HepG2 (cell line): ENCODE results near the gene PRIMPOL. TPM values are rescaled to one million over a fixed set of nuclear protein-coding genes. Genes with fewer than 3 reads are reported as not detected.

Experiments used
- CEBPB ChIP-seq: IDR thresholded peaks from 2 replicates; pipeline ENCODE4 v1.6.1; 2011; ENCODE audit warnings: low read depth, low read length, improper control_type of control experiment, borderline replicate concordance
- GMEB1 ChIP-seq: sonication (generic); formaldehyde crosslinking; IDR thresholded peaks from 2 replicates; pipeline ENCODE4 v1.5.1; 2020; ENCODE audit warnings: missing genetic modification reagents, mild to moderate bottlenecking, borderline replicate concordance
- KIAA2018 ChIP-seq: sonication (generic); formaldehyde crosslinking; IDR thresholded peaks from 2 replicates; pipeline ENCODE4 v1.5.0; 2020; ENCODE audit warnings: mild to moderate bottlenecking, missing genetic modification reagents, borderline replicate concordance
- NR2F1 ChIP-seq, 2 experiments: fragments of 450-650 bp in 1 of 2; formaldehyde crosslinking in 1 of 2; IDR thresholded peaks; 2 replicates each; pipeline versions ENCODE4 v1.5.0 to v1.6.1; 2016 to 2020; ENCODE audit warnings: mild to moderate bottlenecking in 1 of 2, missing compliant biosample characterization in 1 of 2, missing genetic modification reagents in 1 of 2, moderate library complexity in 1 of 2
- POLR2A ChIP-seq, 2 experiments: IDR thresholded peaks; 2 replicates each; pipeline ENCODE4 v1.6.1; 2011; ENCODE audit warnings: low read depth in 2 of 2, low read length in 2 of 2, mild to moderate bottlenecking in 1 of 2, moderate library complexity in 1 of 2; ENCODE audit not compliant: insufficient read depth in 1 of 2
- PRPF4 ChIP-seq: fragments of 200-400 bp; formaldehyde crosslinking; IDR thresholded peaks from 2 replicates; pipeline ENCODE4 v1.6.1; 2016; ENCODE audit warnings: low read length, low read depth; ENCODE audit not compliant: poor library complexity, severe bottlenecking
- REPIN1 ChIP-seq: sonication (generic); formaldehyde crosslinking; IDR thresholded peaks from 2 replicates; pipeline ENCODE4 v1.8.0; 2022; ENCODE audit warnings: missing genetic modification reagents, low read depth, mild to moderate bottlenecking, borderline replicate concordance
- SMAD3 ChIP-seq: sonication (generic); formaldehyde crosslinking; IDR thresholded peaks from 2 replicates; pipeline ENCODE4 v1.4.0; 2020; ENCODE audit warnings: missing genetic modification reagents
- SRY ChIP-seq: sonication (generic); formaldehyde crosslinking; IDR thresholded peaks from 2 replicates; pipeline ENCODE4 v1.8.0; 2022; ENCODE audit warnings: mild to moderate bottlenecking, missing genetic modification reagents
- TGIF2 ChIP-seq: IDR thresholded peaks from 2 replicates; pipeline ENCODE4 v1.6.1; 2016; ENCODE audit warnings: control low read depth, missing compliant biosample characterization
- ZNF224 ChIP-seq: sonication (generic); formaldehyde crosslinking; IDR thresholded peaks from 2 replicates; pipeline ENCODE4 v1.5.0; 2020; ENCODE audit warnings: mild to moderate bottlenecking, missing genetic modification reagents
- ZNF276 ChIP-seq: sonication (generic); formaldehyde crosslinking; IDR thresholded peaks from 2 replicates; pipeline ENCODE4 v1.4.0; 2020; ENCODE audit warnings: mild to moderate bottlenecking, low read depth, missing genetic modification reagents
- ZNF598 ChIP-seq: sonication (generic); formaldehyde crosslinking; IDR thresholded peaks from 2 replicates; pipeline ENCODE4 v1.5.1; 2020; ENCODE audit warnings: mild to moderate bottlenecking, missing genetic modification reagents, borderline replicate concordance
- ZSCAN9 ChIP-seq: IDR thresholded peaks from 2 replicates; pipeline ENCODE4 v1.6.1; 2016; ENCODE audit warnings: borderline replicate concordance
- polyA plus RNA-seq, 8 experiments: library from polyadenylated mRNA; depleted of rRNA in 3 of 8; stranded (reverse) in 7 of 8; unstranded in 1 of 8; fragments of >200 nt; fragmentation: Illumina TruSeq in 4 of 8; extraction: Trizol in 4 of 8; gene quantifications; 2 replicates each; pipeline versions ENCODE4 v1.2.1 to v1.2.3, GENCODE V29; 2011 to 2016; ENCODE audit warnings: low read depth in 4 of 8, missing spikeins in 1 of 8, mixed read lengths in 1 of 8; ENCODE audit not compliant: insufficient read depth in 1 of 8
- total RNA-seq, 5 experiments: library from RNA; depleted of rRNA; stranded (reverse); fragments of >200 nt; fragmentation: Illumina TruSeq; extraction: Trizol; gene quantifications; 2 replicates each; pipeline ENCODE4 v1.2.3, GENCODE V29; 2016; ENCODE audit warnings: low read depth in 1 of 5
- TF ChIP-seq, protein P1 (sequence below): sonication (generic); formaldehyde crosslinking; IDR thresholded peaks from 2 replicates; pipeline ENCODE4 v1.4.0; 2020; ENCODE audit warnings: missing genetic modification reagents, borderline replicate concordance

PRIMPOL gene
- total and polyA plus RNA-seq, 2 of the 13 experiments (the other 11 are each of a cell fraction or from before 2014, with no cell fraction given), result 7.3 to 11.0 TPM

DNA sequence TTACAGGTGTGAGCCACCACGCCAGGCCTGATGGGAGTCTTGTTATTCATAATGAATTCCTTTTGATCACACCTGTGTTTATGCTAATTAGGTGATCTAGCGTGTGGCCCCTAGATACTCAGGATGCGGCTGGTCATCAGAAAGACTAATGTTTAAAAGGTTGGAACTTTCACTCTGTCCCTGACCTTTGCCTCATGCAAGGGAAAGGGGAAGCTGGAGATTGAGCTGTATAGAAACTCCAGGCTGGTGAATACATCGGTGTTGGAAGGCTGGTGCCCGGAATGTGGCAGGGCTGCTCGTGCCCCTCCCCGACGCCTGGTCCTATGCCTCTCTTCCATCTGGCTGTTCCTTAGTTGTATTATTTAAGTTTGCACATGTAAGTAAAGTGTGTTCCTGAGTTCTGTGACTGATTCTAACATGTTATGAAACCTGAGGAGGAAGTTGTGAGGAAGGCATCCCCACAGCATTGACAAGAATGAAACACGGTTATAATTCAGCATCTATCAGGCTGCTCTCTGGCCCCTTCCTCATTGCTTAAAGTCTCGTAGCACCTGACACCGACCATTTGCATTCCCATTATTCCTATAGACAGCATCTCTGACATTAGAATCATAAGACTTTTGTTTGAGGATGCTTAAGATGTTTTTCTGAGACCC, 29.2 kb upstream of the PRIMPOL start (continued):
- no peak for TF ChIP-seq KIAA2018 (CRISPR knock-in tag)
- TF ChIP-seq ZNF276 (CRISPR knock-in tag), result no peak
- TF ChIP-seq REPIN1, result 0 out of 2 replicates have a peak, but pooled peaks have one; percentile 41
- no peak for TF ChIP-seq ZNF598 (CRISPR knock-in tag)
- TF ChIP-seq SMAD3 (CRISPR knock-in tag), result no peak
- TF ChIP-seq TGIF2, result no peak
- TF ChIP-seq CEBPB, result no peak
- TF ChIP-seq PRPF4, result no peak
- TF ChIP-seq NR2F1 (CRISPR knock-in tag; IDR thresholded peaks at IDR 0.05), result peak in 1 of 2 experiments; percentile 22; a peak in 1 of 4 replicates
- TF ChIP-seq GMEB1 (CRISPR knock-in tag), result no peak
- TF ChIP-seq ZNF224 (CRISPR knock-in tag), result no peak
- TF ChIP-seq POLR2A (IDR thresholded peaks at IDR 0.05; ENCODE audit: insufficient read depth in 1 of 2, low read depth in 2 of 2, low read length in 2 of 2), result peak in 1 of 2 experiments; percentile 49; a peak in 1 of 4 replicates
- no peak for TF ChIP-seq SRY
- no peak for TF ChIP-seq ZSCAN9 (CRISPR knock-in tag)
- TF ChIP-seq, protein P1, sequence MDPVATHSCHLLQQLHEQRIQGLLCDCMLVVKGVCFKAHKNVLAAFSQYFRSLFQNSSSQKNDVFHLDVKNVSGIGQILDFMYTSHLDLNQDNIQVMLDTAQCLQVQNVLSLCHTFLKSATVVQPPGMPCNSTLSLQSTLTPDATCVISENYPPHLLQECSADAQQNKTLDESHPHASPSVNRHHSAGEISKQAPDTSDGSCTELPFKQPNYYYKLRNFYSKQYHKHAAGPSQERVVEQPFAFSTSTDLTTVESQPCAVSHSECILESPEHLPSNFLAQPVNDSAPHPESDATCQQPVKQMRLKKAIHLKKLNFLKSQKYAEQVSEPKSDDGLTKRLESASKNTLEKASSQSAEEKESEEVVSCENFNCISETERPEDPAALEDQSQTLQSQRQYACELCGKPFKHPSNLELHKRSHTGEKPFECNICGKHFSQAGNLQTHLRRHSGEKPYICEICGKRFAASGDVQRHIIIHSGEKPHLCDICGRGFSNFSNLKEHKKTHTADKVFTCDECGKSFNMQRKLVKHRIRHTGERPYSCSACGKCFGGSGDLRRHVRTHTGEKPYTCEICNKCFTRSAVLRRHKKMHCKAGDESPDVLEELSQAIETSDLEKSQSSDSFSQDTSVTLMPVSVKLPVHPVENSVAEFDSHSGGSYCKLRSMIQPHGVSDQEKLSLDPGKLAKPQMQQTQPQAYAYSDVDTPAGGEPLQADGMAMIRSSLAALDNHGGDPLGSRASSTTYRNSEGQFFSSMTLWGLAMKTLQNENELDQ, result no peak
